NOMO-1 treated with DMSO at 0.1 percent for 48 hours (cell line): ENCODE measurements around the gene CFAP299.
A peak's percentile ranks its signal among the peaks of the same experiment; 100 is the strongest.

Source experiments
- DNase-seq: peaks from one replicate; lab custom pipeline; 2025; ENCODE audit not compliant: unreplicated experiment; lab: John Stamatoyannopoulos, UW

CFAP299 gene

DNA sequence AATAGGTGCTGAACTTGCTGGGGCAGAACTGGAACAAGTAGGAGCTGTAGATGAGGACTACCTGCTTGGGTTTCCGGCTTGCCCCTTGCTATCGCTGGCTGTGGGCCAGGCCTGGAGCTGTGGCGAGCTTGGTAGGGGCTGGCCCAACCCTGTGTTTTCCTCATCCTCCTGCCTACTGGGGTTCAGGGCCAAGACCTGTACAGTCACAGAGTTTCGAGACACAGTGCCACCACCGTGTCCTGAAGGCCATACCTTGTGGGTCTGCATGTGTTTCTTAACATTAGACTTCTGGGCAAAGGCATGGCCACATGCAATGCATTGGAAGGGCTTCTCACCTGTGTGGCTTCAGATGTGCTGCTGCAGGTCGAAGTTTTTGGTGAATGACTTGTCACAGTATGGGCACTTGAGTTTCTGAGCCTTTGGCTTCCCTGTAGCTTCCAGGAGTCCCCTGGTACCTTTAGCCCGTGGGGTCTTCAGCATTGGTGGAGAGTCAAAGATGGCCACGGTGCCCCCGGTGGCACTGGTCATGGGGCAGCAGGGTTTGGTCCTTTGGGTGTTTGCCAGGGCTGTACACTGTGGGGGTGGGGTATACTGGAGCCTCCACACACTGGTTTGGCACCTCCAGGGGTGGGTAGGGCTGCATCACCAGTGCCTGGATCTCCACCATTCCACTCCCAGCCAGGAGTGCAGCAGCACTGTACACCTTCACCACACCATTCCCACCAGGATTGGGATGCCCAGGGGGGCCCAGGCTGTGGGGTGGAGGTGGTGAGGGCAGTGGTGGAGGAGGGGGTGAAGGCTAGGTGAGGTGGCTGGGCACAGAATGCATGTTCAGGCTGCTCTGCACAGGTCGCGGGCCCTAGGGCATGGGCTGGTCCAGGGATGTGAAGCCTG is 52.1 kb downstream of the CFAP299 start:
- DNase-seq: no peak

DNA sequence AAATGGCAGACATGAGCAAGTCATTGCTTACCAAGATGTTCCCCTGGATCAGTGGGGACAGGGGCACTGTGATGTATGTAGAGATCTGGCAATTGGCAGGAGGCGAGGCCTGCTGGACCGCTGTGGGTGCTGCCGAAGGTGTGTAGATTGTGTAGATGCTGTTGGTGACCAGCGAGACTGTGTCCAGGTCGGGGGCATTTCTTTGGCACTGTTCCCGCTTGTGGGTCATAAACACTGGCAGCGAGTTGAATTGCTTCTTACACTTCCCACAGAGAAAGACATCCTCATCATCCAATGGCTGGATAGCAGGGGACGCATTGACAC is 52.7 kb downstream of the CFAP299 start:
- DNase-seq: no peak

DNA sequence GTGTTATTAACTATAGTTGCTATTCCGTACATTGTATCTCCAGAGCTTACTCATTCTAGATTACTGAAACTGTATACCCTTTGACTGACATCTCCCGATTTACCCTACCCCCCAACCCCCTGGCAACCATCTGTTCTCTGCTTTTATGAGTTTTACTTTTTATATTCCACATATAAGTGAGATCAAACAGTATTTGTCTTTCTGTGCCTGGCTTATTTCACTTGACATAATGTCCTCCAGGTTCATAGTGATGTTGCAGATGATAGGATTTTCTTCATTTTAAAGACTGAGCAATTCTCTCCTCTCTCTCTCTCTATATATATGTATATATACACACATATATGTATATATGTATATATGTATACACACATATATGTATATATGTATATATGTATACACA is 54.6 kb downstream of the CFAP299 start:
- DNase-seq: no peak

DNA sequence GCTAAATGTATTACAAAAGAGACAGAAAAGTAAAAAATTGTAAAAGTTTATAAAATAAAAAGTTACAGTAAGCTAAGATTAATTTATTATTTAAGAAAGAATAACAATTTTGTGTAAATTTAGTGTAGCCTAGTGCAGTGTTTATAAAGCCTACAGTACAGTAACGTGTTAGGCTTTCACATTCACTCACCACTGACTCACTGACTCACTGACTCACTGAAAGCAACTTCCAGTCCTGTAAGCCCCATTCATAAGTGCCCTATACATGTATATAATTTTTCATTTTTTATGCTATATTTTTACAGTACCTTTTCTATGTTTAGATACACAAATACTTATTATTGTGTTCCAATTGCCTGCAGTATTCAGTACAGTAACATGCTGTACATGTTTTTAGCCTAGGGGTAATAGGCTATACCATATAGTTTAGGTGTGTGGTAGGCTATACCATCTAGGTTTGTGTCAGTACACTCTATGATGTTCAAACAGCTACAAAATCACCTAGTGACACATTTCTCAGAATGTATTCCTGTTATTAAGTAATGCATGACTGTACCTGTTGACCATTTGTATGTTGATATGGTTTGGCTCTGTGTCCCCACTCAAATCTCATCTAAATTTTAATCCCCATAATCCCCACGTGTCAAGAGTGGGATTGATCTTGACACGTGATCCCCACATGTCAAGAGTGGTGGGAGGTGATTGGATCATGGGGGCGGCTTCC is 57.9 kb downstream of the CFAP299 start:
- DNase-seq: no peak

DNA sequence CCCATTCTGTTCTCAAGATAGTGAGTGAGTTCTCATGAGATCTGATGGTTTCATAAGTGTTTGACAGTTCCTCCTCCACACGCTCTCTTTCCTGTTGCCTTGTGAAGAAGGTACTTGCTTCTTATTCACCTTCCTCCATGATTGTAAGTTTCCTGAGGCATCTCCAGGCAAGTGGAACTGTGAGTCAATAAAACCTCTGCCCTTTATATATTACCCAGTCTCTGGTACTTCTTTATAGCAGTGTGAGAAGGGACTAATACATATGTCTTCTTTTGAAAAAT is 58.4 kb downstream of the CFAP299 start:
- DNase-seq: no peak

DNA sequence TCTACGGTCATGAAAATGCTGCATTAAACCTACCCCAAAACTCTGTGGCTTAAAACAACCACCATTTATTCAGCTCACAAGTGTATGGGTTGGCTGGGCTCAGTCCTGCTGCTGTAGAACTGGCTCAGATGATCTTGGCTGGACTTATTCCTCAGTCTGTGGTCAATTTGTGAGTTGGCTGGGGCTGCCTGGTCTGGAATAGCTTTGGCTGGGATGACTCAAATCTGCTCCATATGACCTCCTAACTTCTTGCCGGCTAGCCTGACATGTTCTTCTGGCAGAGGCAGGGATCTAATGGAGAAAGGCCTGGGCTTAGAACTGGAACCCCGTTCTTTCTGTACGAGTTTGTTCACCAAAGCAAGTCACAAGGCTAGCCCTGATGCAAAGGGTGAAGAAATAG is 71.7 kb downstream of the CFAP299 start:
- DNase-seq: no peak

DNA sequence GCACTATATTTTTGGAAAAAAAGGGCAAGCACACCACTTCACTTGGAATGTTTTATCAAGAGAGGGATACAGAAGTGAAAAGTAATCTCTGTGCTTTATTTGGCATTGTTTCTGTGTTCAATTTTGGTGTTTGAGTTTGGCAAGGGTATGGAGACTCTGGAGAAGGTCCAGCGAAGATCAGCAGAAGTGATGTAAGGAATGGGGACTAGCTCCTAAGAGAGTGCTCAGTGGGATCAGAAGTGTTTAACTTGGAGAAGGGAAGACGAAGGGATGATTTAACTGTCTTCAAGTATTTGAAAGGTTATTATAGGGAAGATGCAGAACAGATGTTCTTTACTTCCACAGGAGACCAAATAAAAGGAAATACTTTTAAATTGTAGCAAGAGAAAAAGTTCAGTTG is 74.3 kb downstream of the CFAP299 start:
- no peak for DNase-seq

DNA sequence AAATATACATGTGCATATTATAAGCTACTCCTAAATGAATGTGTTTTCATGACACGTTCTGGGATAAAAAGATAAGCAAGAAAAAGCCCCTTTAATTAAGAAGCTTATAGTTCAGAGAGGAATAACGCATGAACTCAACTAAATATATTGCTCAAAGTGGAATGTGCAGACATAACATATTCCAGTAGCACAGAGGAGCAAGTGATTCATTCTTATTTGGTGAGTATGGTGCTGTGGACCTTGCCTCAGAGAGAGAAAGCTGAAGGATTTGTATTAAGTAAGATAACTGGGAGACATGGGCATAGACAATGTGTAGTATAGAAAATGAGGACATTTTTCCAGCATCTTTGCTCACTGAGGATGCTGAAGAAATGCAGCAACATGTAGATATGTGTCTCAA is 76.8 kb downstream of the CFAP299 start:
- no peak for DNase-seq

DNA sequence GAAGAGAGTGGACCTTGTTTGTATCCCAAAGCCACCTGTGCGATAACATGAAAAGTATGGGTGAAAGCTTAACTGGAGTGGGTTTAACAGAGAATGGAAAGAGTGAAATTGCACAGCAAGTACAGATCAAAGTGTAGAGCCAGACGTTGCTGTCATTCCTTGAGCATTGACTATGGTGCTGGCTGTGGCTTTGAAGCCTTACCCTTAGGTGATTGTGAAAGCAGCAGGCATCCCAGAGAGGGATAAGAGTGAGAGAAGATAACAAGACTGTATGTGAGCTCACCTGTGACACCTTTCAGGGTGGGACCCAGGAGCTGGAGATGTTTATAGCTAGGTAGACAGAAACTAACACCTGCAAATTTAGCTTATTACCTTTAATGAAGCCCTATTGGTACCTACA is 77.6 kb downstream of the CFAP299 start:
- no peak for DNase-seq

DNA sequence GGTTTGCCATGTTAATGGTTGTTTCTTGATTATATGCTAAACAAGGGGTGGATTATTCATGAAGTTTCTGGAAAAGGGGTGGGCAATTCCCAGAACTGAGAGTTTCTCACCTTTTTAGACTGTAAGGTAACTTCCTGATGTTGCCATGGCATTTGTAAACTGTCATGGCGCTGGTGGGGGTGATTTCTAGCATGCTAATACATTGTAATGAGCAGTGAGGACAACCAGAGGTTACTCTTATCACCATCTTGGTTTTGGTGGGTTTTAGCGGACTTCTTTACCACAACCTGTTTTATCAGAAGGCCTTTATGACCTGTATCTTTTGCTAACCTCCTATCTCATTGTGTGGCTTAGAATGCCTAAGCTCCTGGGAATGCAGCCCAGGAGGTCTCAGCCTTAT is 81.5 kb downstream of the CFAP299 start:
- no peak for DNase-seq

DNA sequence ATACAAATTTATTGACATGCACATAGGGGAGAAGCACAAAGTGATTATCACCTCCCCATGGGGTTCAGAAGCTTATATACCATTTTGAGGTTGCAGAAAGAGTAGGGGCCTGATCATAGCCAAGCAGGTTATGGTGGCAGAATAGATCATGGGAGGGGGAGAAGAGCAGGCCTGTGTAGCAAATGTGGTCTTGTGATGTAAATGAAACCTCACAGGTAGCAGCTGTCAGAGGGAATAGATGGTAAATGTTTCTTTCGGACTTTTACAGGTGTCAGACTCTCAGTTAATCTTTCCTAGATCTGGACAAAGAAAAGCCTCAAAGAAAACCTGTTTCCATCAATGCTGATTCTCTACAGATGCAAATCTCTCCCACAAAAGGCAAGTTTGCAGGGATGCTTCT is 84.4 kb downstream of the CFAP299 start:
- DNase-seq: no peak

DNA sequence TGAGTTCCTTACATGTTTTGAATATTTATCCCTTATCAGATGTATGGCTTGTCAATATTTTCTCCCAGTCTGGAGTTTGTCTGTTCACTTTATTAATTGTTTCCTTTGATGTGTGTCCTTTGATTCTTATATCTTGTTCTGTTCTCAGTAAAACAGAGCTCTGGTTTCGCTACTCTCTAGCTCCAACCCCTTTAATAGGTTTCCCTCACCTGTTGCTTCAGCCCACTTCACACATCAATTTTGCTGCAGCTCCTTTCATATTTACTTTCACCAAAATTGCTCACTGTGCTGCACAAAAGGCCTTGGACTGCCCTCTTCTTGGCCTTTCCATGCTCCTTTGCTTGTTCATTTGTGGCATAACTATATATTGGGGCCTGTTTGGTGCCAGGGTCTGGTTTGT is 85.1 kb downstream of the CFAP299 start:
- DNase-seq: no peak

DNA sequence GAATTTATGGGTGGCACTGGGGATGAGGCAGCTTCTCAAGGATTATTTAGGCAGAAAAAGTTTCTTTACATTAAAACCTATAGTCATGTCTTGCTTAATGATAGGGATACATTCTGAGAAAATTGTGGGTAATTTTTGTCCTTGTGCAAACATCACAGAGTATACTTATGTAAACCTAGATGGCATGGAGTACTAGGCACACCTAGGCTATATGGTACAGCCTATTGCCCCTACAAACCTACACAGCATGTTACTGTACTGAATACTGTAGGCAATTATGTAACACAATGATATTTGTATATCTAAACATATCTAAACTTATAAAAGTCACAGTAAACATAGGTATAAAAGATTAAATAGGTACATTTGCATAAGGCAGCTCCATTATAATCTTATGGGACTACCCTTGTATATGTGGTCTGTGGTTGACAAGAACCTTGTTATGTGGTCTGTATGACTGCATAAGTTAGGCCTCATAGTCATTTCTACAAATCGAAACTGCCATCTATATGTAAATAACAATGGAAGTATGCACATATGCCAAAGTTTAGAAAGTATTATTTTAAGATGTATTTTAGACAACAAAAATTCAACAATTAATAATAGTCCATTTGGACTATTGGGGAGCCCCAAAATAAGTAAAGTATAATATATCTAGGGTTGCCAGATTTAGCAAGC is 87.3 kb downstream of the CFAP299 start:
- DNase-seq: no peak

DNA sequence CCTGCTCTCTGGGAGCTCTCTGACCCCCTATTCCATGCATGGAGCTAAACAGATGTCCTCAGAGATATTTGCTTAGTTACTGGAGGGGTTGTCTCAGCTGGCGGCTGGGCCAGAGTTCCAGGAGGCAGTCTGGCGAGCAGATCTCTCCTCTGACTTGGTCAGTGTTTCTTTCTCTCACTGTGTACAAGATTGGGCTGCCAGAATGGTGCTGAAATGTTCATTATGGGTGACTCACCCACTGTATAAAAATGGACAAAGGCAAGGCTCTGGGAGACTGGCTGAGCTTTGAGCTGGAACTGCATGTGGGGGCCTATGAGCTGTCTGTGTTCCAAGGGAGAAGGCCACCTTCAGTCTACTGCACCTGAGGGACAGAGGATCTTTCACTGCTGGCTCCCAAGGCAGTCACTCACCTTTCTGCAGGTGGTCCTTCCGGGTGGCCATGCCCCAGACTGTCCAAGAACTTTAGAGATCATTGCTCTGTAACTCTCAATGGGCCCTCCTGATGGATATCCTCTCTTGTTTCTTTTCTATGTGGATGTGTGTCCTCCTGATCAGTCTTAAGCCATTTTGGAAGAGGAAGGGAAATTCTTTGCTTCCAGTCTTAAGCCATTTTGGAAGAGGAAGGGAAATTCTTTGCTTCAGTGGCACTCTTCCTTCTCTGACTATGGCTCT is 88.2 kb downstream of the CFAP299 start:
- DNase-seq: no peak

DNA sequence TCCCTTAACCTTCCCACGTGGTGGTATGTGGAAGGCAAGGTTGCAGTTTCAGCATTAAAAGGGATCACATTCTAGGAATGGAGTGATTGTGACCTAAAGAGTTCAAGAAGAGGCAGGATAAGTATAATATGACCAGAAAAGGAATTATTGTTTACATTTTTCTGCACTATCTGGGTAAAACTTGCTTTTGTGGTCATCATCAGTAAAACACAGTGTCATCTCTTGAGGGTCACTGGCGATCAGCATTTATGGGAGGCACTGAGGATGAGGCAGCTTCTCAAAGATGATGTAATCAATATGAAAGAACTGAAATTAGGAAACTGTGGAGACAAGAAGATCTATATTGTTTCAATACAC is 88.7 kb downstream of the CFAP299 start:
- no peak for DNase-seq

DNA sequence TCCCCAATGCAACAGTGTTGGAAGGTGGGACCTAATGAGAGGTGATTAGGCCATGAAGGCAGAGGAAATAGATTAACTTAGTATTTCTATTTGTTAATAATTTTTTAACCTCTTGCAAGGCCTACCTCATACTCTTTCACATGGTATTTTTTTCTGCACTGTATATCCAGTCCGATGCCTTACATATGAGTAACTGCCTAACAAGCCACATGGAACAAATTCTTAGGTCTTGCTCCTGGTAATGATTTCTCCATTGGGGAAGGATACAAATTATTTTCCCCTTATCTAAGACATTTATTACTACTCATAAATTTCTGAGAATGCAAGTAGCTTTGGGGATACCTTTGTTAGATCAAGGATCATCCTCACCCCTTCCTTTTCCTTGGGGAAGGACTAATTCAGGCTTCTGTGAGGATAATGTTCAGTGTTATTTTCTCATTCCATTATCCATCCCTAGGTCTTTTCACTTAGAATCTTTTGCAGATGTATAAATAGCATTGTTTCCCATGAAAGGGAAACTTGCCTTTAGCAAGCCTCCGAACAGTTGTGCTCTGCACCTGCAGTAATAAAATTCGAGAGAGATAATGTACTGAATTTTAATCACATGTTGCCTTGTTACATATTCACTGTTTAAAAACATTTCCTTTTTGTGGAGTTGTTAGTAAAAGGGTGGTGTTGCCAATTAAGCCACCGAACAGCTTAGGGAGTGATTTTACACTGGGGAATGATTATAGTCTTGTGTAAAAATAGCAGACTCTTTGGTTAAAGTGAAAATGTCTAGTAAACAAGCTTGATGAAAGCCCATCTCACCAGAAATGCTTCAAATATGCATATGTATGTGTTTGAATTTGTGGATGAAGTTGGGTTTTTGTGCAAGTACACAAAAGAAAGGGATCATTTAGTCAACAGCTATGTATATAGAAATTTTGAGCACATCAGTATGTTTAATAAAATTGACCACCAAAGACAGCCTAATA is 89.9 kb downstream of the CFAP299 start:
- DNase-seq: no peak

DNA sequence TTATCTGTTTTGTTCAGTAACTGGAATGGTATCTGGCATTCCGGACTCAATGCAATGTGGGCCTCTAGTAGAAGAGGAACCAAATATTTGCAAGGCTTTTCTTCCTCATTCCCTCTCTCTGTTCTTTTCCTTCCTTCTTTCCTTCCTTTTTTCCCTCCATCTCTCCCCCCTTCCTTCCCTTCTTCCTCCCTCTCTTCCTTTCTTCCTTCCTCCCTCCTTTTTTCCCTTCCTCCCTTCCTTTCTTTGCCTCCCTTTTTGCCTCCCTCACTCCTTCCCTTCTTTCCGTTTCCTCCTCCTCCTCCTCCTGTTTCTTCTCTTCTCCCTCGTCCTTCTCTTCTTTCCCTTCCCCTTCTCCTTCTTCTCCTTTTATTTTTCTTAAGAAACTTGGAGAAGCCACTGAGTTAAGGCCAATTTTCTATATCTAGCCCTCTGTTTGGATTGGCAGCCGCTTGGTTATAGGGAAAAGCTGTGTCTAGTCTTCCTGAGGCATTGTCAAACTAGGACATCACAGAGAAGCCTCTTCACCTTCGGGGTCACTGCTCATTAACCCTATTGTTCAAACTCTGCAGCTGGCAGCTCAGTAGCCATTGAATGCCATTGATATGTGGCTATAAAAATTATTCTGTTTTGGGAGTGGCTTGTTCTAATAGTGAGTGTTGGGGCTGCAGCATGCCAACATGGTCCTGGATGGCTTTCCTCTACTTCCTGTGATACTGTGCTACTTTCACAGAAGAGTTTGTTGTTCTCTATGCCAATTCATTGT is 95.9 kb downstream of the CFAP299 start:
- DNase-seq: no peak

DNA sequence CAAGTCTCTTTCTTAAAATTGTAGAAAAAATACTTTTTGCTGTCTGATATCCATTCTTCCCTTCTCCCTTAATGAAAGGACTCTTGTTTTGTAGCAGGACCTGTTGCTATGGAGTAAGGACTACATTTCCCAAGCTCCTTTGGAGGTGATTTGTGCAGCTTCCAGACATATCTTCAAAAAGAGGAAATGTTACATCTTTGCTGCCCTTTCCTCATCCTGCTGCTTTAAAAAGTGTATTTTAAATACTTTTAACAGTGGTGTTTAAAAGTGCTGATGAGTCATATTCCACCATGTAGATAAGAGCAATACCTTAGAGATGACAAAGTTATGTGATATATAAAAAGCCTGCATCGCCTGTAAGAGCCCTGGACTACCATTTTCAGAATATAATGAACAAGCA is 98.7 kb downstream of the CFAP299 start:
- peak; percentile 17 for DNase-seq

DNA sequence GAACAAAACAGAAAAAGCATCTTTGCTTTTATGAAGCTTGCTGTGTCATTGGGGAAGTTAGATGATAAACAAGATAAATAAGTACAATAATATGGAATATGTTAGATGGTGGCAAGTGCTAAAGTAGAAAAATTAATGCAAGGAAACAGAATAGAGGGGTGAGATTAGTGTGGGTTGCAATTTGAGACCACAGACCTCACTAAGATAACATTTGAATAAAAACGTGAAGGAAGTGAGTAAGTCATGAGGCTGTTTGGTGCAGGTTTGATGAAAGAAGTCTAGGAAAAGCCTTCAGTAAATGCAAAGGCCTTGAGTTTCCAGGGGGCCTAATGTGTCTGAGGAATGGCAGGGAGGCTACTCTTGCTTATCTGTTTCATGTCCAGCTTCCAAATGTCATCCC is 102.5 kb downstream of the CFAP299 start:
- no peak for DNase-seq
